Measurements from ENCODE around the gene ATG16L1. TPM values are rescaled to one million over a fixed set of nuclear protein-coding genes. Genes with fewer than 3 reads are reported as not detected.

The ATG16L1 gene
- total and polyA plus RNA-seq, 9 donors, result 9.5 to 32.3 (median 20.0) TPM

- H3K36me3 ChIP-seq, result no peaks in the 10 kb centered on the region
- H3K4me3 ChIP-seq, result no peak overlapping the region
- H3K27me3 ChIP-seq, result no peaks in the 10 kb centered on the region
- H3K27ac ChIP-seq, result no peak overlapping the region
- TF ChIP-seq POLR2A (IDR thresholded peaks at IDR 0.05) (no peak), EP300 (IDR thresholded peaks at IDR 0.05) (no peak), CTCF (IDR thresholded peaks at IDR 0.05) (no peak)
- H3K4me1 ChIP-seq (ENCODE audit: insufficient read depth), result no peaks in the 10 kb centered on the region
- WGBS, 3 donors, result 71 to 80% (median 79%) methylated on average over 14 of the region's 14 CpGs
- intact Hi-C loops (cut with DNase I), result loop anchor here in 1 of 4 donors (10.0 kb wide), 1 partner anchor 638 kb away; no protein-coding TSS in a partner anchor
- no peak for DNase-seq
- no peaks in the 10 kb centered on the region for H3K9me3 ChIP-seq
These were observed 9.1 kb upstream of the ATG16L1 start for GRCh38 chr2:233242231-233242927.

- Histone ChIP-seq H3K4me3 (no peak overlapping the region), H3K9me3 (no peaks in the 10 kb centered on the region), H3K36me3 (no peaks in the 10 kb centered on the region), H3K27ac (no peak overlapping the region), H3K4me1 (ENCODE audit: insufficient read depth) (no peaks in the 10 kb centered on the region), H3K27me3 (no peaks in the 10 kb centered on the region)
- WGBS, 3 donors, result 65 to 81% (median 79%) methylated on average over 4 of the region's 4 CpGs
- TF ChIP-seq POLR2A (IDR thresholded peaks at IDR 0.05) (no peak), EP300 (IDR thresholded peaks at IDR 0.05) (no peak), CTCF (IDR thresholded peaks at IDR 0.05) (no peak)
- no peak for DNase-seq
- intact Hi-C loops (cut with DNase I), result loop anchor here in 1 of 4 donors (10.0 kb wide), 1 partner anchor 639 kb away; no protein-coding TSS in a partner anchor
These were observed 8.1 kb upstream of the ATG16L1 start for GRCh38 chr2:233243348-233243747.

- Histone ChIP-seq H3K4me1 (ENCODE audit: insufficient read depth) (no peaks in the 10 kb centered on the region), H3K4me3 (no peak overlapping the region), H3K9me3 (no peaks in the 10 kb centered on the region), H3K36me3 (no peaks in the 10 kb centered on the region), H3K27ac (no peak overlapping the region), H3K27me3 (no peaks in the 10 kb centered on the region)
- TF ChIP-seq POLR2A (IDR thresholded peaks at IDR 0.05) (no peak), CTCF (IDR thresholded peaks at IDR 0.05) (no peak), EP300 (IDR thresholded peaks at IDR 0.05) (no peak)
- no peak for DNase-seq
- 45 to 55% (median 53%) methylated on average over 5 of the region's 5 CpGs for WGBS, 3 donors
- intact Hi-C loops (cut with DNase I), result loop anchor here in 1 of 4 donors (10.0 kb wide), 1 partner anchor 640 kb away; no protein-coding TSS in a partner anchor
These were observed 6.7 kb upstream of the ATG16L1 start for GRCh38 chr2:233244818-233245217.

GRCh38 chr2:233245406-233245805 is 6.1 kb upstream of the ATG16L1 start:
- intact Hi-C loops (cut with DNase I), result loop anchor here in 1 of 4 donors (10.0 kb wide), 1 partner anchor 641 kb away; no protein-coding TSS in a partner anchor

More at GRCh38 chr2:233245406-233245805, 6.1 kb upstream of the ATG16L1 start:
- H3K4me3 ChIP-seq, result no peak overlapping the region
- H3K9me3 ChIP-seq, result no peaks in the 10 kb centered on the region
- WGBS, 3 donors, result 56 to 64% (median 58%) methylated on average over 6 of the region's 6 CpGs
- DNase-seq, result no peak
- H3K27ac ChIP-seq, result no peak overlapping the region
- no peaks in the 10 kb centered on the region for H3K4me1 ChIP-seq (ENCODE audit: insufficient read depth)
- TF ChIP-seq CTCF (IDR thresholded peaks at IDR 0.05) (no peak), POLR2A (IDR thresholded peaks at IDR 0.05) (no peak)
- no peaks in the 10 kb centered on the region for H3K36me3 ChIP-seq
- no peaks in the 10 kb centered on the region for H3K27me3 ChIP-seq

Data from ovary (tissue), 9 donors.